HepG2 (cell line): ENCODE data around the gene DPEP3. TPM values are rescaled to one million over a fixed set of nuclear protein-coding genes. Genes with fewer than 3 reads are reported as not detected.

Experiments
- EHMT2 ChIP-seq: fragments of 200-600 bp; sonication (generic); IDR thresholded peaks from 2 replicates; pipeline ENCODE4 v1.7.0; 2017; ENCODE audit warnings: antibody characterized with exemption, low read depth, low read length, borderline replicate concordance
- HNF4G ChIP-seq, 2 experiments: sonication (generic) in 1 of 2; formaldehyde crosslinking in 1 of 2; IDR thresholded peaks; 2 replicates each; pipeline versions ENCODE4 v1.4.0 to v1.6.1; 2011 to 2020; ENCODE audit warnings: borderline replicate concordance in 2 of 2, low read depth in 2 of 2, mild to moderate bottlenecking in 2 of 2, low read length in 1 of 2, missing genetic modification reagents in 1 of 2, moderate library complexity in 1 of 2
- KLF9 ChIP-seq: IDR thresholded peaks from 2 replicates; pipeline ENCODE4 v1.6.1; 2016; ENCODE audit warnings: low read depth
- PAX8 ChIP-seq: sonication (generic); formaldehyde crosslinking; IDR thresholded peaks from 2 replicates; pipeline ENCODE4 v1.8.0; 2022; ENCODE audit warnings: mild to moderate bottlenecking, missing genetic modification reagents, borderline replicate concordance
- SCMH1 ChIP-seq: sonication (generic); formaldehyde crosslinking; IDR thresholded peaks from 2 replicates; pipeline ENCODE4 v1.9.0; 2021; ENCODE audit warnings: missing genetic modification reagents, mild to moderate bottlenecking, borderline replicate concordance
- SIN3B ChIP-seq: fragments of 150-350 bp; IDR thresholded peaks from 2 replicates; pipeline ENCODE4 v1.6.1; 2014; ENCODE audit warnings: low read length
- STAG1 ChIP-seq: sonication (generic); formaldehyde crosslinking; IDR thresholded peaks from 2 replicates; pipeline ENCODE4 v1.4.0; 2020; ENCODE audit warnings: missing genetic modification reagents
- SYNCRIP ChIP-seq: fragments of 200-400 bp; formaldehyde crosslinking; IDR thresholded peaks from 2 replicates; pipeline ENCODE4 v1.6.1; 2018; ENCODE audit warnings: mild to moderate bottlenecking, low read depth, low read length; ENCODE audit not compliant: insufficient read depth
- ZFP90 ChIP-seq: sonication (generic); formaldehyde crosslinking; IDR thresholded peaks from 2 replicates; pipeline ENCODE4 v1.8.0; 2022; ENCODE audit warnings: missing genetic modification reagents, mild to moderate bottlenecking, inconsistent platforms, borderline replicate concordance
- ZMAT3 ChIP-seq: sonication (generic); formaldehyde crosslinking; conservative IDR thresholded peaks from 2 replicates; pipeline ENCODE4 v1.7.0; 2021; ENCODE audit warnings: missing genetic modification reagents
- ZNF674 ChIP-seq: sonication (generic); formaldehyde crosslinking; IDR thresholded peaks from 2 replicates; pipeline ENCODE4 v1.5.0; 2020; ENCODE audit warnings: low read depth, mild to moderate bottlenecking, missing genetic modification reagents
- ZNF678 ChIP-seq: sonication (generic); formaldehyde crosslinking; IDR thresholded peaks from 2 replicates; pipeline ENCODE4 v1.4.0; 2020; ENCODE audit warnings: mild to moderate bottlenecking, missing genetic modification reagents
- ZNF713 ChIP-seq: sonication (generic); formaldehyde crosslinking; IDR thresholded peaks from 2 replicates; pipeline ENCODE4 v1.4.0; 2020; ENCODE audit warnings: mild to moderate bottlenecking, missing genetic modification reagents
- ZNF776 ChIP-seq: sonication (generic); formaldehyde crosslinking; IDR thresholded peaks from 2 replicates; pipeline ENCODE4 v1.4.0; 2020; ENCODE audit warnings: mild to moderate bottlenecking, missing genetic modification reagents
- ZNF879 ChIP-seq: sonication (generic); formaldehyde crosslinking; IDR thresholded peaks from 2 replicates; pipeline ENCODE4 v1.8.1; 2023; ENCODE audit warnings: missing genetic modification reagents
- polyA plus RNA-seq, 8 experiments: library from polyadenylated mRNA; depleted of rRNA in 3 of 8; stranded (reverse) in 7 of 8; unstranded in 1 of 8; fragments of >200 nt; fragmentation: Illumina TruSeq in 4 of 8; extraction: Trizol in 4 of 8; gene quantifications; 2 replicates each; pipeline versions ENCODE4 v1.2.1 to v1.2.3, GENCODE V29; 2011 to 2016; ENCODE audit warnings: low read depth in 4 of 8, missing spikeins in 1 of 8, mixed read lengths in 1 of 8; ENCODE audit not compliant: insufficient read depth in 1 of 8
- total RNA-seq, 5 experiments: library from RNA; depleted of rRNA; stranded (reverse); fragments of >200 nt; fragmentation: Illumina TruSeq; extraction: Trizol; gene quantifications; 2 replicates each; pipeline ENCODE4 v1.2.3, GENCODE V29; 2016; ENCODE audit warnings: low read depth in 1 of 5
- TF ChIP-seq, protein P1 (sequence below): sonication (generic); formaldehyde crosslinking; IDR thresholded peaks from 2 replicates; pipeline ENCODE4 v1.4.0; 2020; ENCODE audit warnings: missing genetic modification reagents, borderline replicate concordance
- TF ChIP-seq, protein P2 (sequence below): sonication (generic); formaldehyde crosslinking; IDR thresholded peaks from 2 replicates; pipeline ENCODE4 v1.4.0; 2020; ENCODE audit warnings: missing genetic modification reagents
- TF ChIP-seq, protein P3 (sequence below): sonication (generic); formaldehyde crosslinking; IDR thresholded peaks from one replicate; pipeline ENCODE4 v1.5.1; 2020; ENCODE audit warnings: mild to moderate bottlenecking, missing genetic modification reagents; ENCODE audit errors: not compliant biosample characterization

The DPEP3 gene
- total and polyA plus RNA-seq, 2 of the 13 experiments (the other 11 are each of a cell fraction or from before 2014, with no cell fraction given): not detected

GRCh38 chr16:67939507-67940445 is 40.5 kb downstream of the DPEP3 start (continued):
- TF ChIP-seq, protein P1, sequence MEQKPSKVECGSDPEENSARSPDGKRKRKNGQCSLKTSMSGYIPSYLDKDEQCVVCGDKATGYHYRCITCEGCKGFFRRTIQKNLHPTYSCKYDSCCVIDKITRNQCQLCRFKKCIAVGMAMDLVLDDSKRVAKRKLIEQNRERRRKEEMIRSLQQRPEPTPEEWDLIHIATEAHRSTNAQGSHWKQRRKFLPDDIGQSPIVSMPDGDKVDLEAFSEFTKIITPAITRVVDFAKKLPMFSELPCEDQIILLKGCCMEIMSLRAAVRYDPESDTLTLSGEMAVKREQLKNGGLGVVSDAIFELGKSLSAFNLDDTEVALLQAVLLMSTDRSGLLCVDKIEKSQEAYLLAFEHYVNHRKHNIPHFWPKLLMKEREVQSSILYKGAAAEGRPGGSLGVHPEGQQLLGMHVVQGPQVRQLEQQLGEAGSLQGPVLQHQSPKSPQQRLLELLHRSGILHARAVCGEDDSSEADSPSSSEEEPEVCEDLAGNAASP (CRISPR knock-in tag): no peak
- TF ChIP-seq, protein P2, sequence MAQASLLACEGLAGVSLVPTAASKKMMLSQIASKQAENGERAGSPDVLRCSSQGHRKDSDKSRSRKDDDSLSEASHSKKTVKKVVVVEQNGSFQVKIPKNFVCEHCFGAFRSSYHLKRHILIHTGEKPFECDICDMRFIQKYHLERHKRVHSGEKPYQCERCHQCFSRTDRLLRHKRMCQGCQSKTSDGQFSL (CRISPR knock-in tag): peak; percentile 85
- TF ChIP-seq ZMAT3 (CRISPR knock-in tag) (no peak), STAG1 (no peak), ZNF678 (no peak), ZNF776 (CRISPR knock-in tag) (0 out of 2 replicates have a peak, but pooled peaks have one; percentile 62), ZNF713 (CRISPR knock-in tag) (no peak), SCMH1 (CRISPR knock-in tag) (no peak), ZNF879 (no peak), ZFP90 (no peak), SYNCRIP (no peak), EHMT2 (no peak), PAX8 (CRISPR knock-in tag) (no peak), HNF4G (IDR thresholded peaks at IDR 0.05; ENCODE audit: borderline replicate concordance, low read depth, low read length) (no peak), HNF4G (CRISPR knock-in tag; IDR thresholded peaks at IDR 0.05; ENCODE audit: borderline replicate concordance, low read depth) (0 out of 2 replicates have a peak, but pooled peaks have one; percentile 34), ZNF674 (no peak), SIN3B (no peak), KLF9 (CRISPR knock-in tag) (no peak)
- TF ChIP-seq, protein P3, sequence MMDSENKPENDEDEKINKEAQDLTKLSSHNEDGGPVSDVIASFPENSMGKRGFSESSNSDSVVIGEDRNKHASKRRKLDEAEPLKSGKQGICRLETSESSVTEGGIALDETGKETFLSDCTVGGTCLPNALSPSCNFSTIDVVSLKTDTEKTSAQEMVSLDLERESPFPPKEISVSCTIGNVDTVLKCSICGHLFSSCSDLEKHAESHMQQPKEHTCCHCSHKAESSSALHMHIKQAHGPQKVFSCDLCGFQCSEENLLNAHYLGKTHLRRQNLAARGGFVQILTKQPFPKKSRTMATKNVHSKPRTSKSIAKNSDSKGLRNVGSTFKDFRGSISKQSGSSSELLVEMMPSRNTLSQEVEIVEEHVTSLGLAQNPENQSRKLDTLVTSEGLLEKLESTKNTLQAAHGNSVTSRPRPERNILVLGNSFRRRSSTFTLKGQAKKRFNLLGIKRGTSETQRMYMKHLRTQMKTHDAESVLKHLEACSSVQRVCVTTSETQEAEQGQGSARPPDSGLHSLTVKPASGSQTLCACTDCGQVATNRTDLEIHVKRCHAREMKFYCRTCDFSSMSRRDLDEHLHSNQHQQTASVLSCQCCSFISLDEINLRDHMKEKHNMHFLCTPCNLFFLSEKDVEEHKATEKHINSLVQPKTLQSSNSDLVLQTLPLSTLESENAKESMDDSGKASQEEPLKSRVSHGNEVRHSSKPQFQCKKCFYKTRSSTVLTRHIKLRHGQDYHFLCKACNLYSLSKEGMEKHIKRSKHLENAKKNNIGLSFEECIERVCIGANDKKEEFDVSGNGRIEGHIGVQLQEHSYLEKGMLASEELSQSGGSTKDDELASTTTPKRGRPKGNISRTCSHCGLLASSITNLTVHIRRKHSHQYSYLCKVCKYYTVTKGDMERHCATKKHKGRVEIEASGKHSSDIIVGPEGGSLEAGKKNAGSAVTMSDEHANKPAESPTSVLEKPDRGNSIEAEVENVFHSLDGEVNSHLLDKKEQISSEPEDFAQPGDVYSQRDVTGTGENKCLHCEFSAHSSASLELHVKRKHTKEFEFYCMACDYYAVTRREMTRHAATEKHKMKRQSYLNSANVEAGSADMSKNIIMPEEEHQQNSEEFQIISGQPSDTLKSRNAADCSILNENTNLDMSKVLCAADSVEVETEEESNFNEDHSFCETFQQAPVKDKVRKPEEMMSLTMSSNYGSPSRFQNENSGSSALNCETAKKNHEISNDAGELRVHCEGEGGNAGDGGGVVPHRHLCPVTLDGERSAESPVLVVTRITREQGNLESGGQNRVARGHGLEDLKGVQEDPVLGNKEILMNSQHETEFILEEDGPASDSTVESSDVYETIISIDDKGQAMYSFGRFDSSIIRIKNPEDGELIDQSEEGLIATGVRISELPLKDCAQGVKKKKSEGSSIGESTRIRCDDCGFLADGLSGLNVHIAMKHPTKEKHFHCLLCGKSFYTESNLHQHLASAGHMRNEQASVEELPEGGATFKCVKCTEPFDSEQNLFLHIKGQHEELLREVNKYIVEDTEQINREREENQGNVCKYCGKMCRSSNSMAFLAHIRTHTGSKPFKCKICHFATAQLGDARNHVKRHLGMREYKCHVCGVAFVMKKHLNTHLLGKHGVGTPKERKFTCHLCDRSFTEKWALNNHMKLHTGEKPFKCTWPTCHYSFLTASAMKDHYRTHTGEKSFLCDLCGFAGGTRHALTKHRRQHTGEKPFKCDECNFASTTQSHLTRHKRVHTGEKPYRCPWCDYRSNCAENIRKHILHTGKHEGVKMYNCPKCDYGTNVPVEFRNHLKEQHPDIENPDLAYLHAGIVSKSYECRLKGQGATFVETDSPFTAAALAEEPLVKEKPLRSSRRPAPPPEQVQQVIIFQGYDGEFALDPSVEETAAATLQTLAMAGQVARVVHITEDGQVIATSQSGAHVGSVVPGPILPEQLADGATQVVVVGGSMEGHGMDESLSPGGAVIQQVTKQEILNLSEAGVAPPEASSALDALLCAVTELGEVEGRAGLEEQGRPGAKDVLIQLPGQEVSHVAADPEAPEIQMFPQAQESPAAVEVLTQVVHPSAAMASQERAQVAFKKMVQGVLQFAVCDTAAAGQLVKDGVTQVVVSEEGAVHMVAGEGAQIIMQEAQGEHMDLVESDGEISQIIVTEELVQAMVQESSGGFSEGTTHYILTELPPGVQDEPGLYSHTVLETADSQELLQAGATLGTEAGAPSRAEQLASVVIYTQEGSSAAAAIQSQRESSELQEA (CRISPR knock-in tag): peak; percentile 52
